Muscle layer of duodenum (tissue), 2 donors: ENCODE results near the gene YPEL2.

ENCODE experiments used
- H3K27ac ChIP-seq: one replicate; pipeline ENCODE4 v1.7.0; 2013; ENCODE audit warnings: mild to moderate bottlenecking, low read length
- H3K27me3 ChIP-seq: one replicate; pipeline ENCODE4 v1.7.0; 2013; ENCODE audit warnings: low read depth, mild to moderate bottlenecking, control low read depth, low read length
- H3K36me3 ChIP-seq, 2 donors: one replicate each; pipeline ENCODE4 v1.7.0; 2013; ENCODE audit warnings: low read length in 2 of 2, control low read depth in 1 of 2, mild to moderate bottlenecking in 1 of 2; ENCODE audit not compliant: insufficient read depth in 2 of 2, control insufficient read depth in 1 of 2
- H3K4me1 ChIP-seq, 2 donors: one replicate each; pipeline ENCODE4 v1.7.0; 2013; ENCODE audit warnings: low read length in 2 of 2, mild to moderate bottlenecking in 2 of 2, control low read depth in 1 of 2, moderate library complexity in 1 of 2; ENCODE audit not compliant: insufficient read depth in 2 of 2, control insufficient read depth in 1 of 2
- H3K4me3 ChIP-seq, 2 donors: one replicate each; pipeline ENCODE4 v1.7.0; 2013; ENCODE audit warnings: low read length in 2 of 2, low read depth in 1 of 2, mild to moderate bottlenecking in 1 of 2
- H3K9me3 ChIP-seq, 2 donors: one replicate each; pipeline ENCODE4 v1.7.0; 2013; ENCODE audit warnings: low read length in 2 of 2, control low read depth in 1 of 2, mild to moderate bottlenecking in 1 of 2; ENCODE audit not compliant: control insufficient read depth in 1 of 2
- donor health status: healthy.

Gene YPEL2

GRCh38 chr17:59331929-59332748 is 684 bp downstream of the YPEL2 start:
- peak overlapping the region; percentile 93 to 94 for H3K4me3 ChIP-seq
- no peaks in the 10 kb centered on the region for H3K27me3 ChIP-seq
- peaks cover 25 to 50% of the 10 kb centered on the region in 2 donors for H3K4me1 ChIP-seq
- H3K9me3 ChIP-seq: no peaks in the 10 kb centered on the region
- H3K36me3 ChIP-seq: peaks cover 0 to 4% of the 10 kb centered on the region in 2 donors
- peak overlapping the region; percentile 65 for H3K27ac ChIP-seq

GRCh38 chr17:59332749-59333377 is 1.4 kb downstream of the YPEL2 start:
- Histone ChIP-seq H3K4me1 (peaks cover 25 to 55% of the 10 kb centered on the region in 2 donors), H3K36me3 (peaks cover 0 to 4% of the 10 kb centered on the region in 2 donors), H3K9me3 (no peaks in the 10 kb centered on the region), H3K27ac (peak overlapping the region; percentile 65), H3K4me3 (peak overlapping the region; percentile 93 to 94), H3K27me3 (no peaks in the 10 kb centered on the region)

GRCh38 chr17:59333836-59334235 is 2.4 kb downstream of the YPEL2 start:
- Histone ChIP-seq H3K9me3 (no peaks in the 10 kb centered on the region), H3K27ac (peak overlapping the region; percentile 65), H3K36me3 (peaks cover 0 to 4% of the 10 kb centered on the region in 2 donors), H3K4me3 (peak overlapping the region in 1 of 2 donors; percentile 93), H3K27me3 (no peaks in the 10 kb centered on the region), H3K4me1 (peaks cover 25 to 61% of the 10 kb centered on the region in 2 donors)

- no peaks in the 10 kb centered on the region for H3K9me3 ChIP-seq
- H3K27me3 ChIP-seq: no peaks in the 10 kb centered on the region
- no peak overlapping the region for H3K27ac ChIP-seq
- H3K4me3 ChIP-seq: no peak overlapping the region
- peaks cover 13 to 52% of the 10 kb centered on the region in 2 donors for H3K4me1 ChIP-seq
- peaks cover 0 to 4% of the 10 kb centered on the region in 2 donors for H3K36me3 ChIP-seq
These were observed 4.2 kb downstream of the YPEL2 start for GRCh38 chr17:59335685-59336084.

- no peaks in the 10 kb centered on the region for H3K9me3 ChIP-seq
- no peak overlapping the region for H3K4me3 ChIP-seq
These were observed 6.4 kb downstream of the YPEL2 start for GRCh38 chr17:59337741-59338299.

GRCh38 chr17:59338498-59338897 is 7.0 kb downstream of the YPEL2 start:
- Histone ChIP-seq H3K36me3 (no peaks in the 10 kb centered on the region), H3K4me3 (no peak overlapping the region), H3K27ac (no peak overlapping the region), H3K27me3 (no peaks in the 10 kb centered on the region), H3K9me3 (no peaks in the 10 kb centered on the region), H3K4me1 (peaks cover 7 to 53% of the 10 kb centered on the region in 2 donors)

More at GRCh38 chr17:59337741-59338299, 6.4 kb downstream of the YPEL2 start:
- Histone ChIP-seq H3K27me3 (no peaks in the 10 kb centered on the region), H3K27ac (no peak overlapping the region), H3K4me1 (peaks cover 13 to 60% of the 10 kb centered on the region in 2 donors), H3K36me3 (no peaks in the 10 kb centered on the region)

- Histone ChIP-seq H3K9me3 (no peaks in the 10 kb centered on the region), H3K27me3 (no peaks in the 10 kb centered on the region), H3K4me1 (peaks cover 0 to 35% of the 10 kb centered on the region in 2 donors), H3K4me3 (no peak overlapping the region), H3K27ac (no peak overlapping the region), H3K36me3 (no peaks in the 10 kb centered on the region)
These were observed 10.5 kb downstream of the YPEL2 start for GRCh38 chr17:59341922-59342321.

- Histone ChIP-seq H3K36me3 (no peaks in the 10 kb centered on the region), H3K4me3 (no peak overlapping the region), H3K4me1 (peaks cover 0 to 37% of the 10 kb centered on the region in 2 donors), H3K9me3 (no peaks in the 10 kb centered on the region), H3K27me3 (no peaks in the 10 kb centered on the region), H3K27ac (no peak overlapping the region)
These were observed 11.3 kb downstream of the YPEL2 start for GRCh38 chr17:59342681-59343131.

- Histone ChIP-seq H3K27ac (no peak overlapping the region), H3K36me3 (no peaks in the 10 kb centered on the region), H3K4me1 (peaks cover 0 to 35% of the 10 kb centered on the region in 2 donors), H3K4me3 (no peak overlapping the region), H3K9me3 (no peaks in the 10 kb centered on the region), H3K27me3 (no peaks in the 10 kb centered on the region)
These were observed 14.0 kb downstream of the YPEL2 start for GRCh38 chr17:59345476-59345875.

- Histone ChIP-seq H3K9me3 (no peaks in the 10 kb centered on the region), H3K4me1 (peaks cover 0 to 34% of the 10 kb centered on the region in 2 donors), H3K27me3 (no peaks in the 10 kb centered on the region), H3K36me3 (no peaks in the 10 kb centered on the region), H3K27ac (no peak overlapping the region), H3K4me3 (no peak overlapping the region)
These were observed 14.9 kb downstream of the YPEL2 start for GRCh38 chr17:59346341-59346740.

GRCh38 chr17:59346876-59347407 is 15.5 kb downstream of the YPEL2 start:
- no peaks in the 10 kb centered on the region for H3K9me3 ChIP-seq
- no peaks in the 10 kb centered on the region for H3K27me3 ChIP-seq
- peaks cover 0 to 28% of the 10 kb centered on the region in 2 donors for H3K4me1 ChIP-seq
- no peak overlapping the region for H3K4me3 ChIP-seq
- no peak overlapping the region for H3K27ac ChIP-seq
- no peaks in the 10 kb centered on the region for H3K36me3 ChIP-seq
